ENCODE results near the gene DGKB.

DGKB gene

DNA sequence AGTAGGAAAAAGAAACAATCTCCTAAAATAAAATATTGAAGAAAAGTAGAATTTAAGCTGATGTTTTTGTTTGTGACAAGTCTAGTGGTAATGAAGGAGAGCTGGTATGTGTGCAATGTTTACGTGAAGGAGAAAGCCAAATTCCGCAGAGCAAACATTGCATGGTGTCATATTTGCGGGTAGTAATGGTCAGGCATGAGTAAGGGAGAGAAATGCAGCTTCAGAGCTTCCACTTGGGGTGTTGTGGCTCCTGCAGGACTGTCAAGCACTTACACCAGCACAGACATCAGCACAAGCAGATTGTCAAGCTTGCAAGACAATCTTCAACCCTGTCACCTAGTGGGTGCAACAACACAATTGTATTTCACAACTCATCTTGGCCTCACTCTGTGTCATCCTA, 776.6 kb downstream of the DGKB start:
- DNase-seq (ENCODE audit: low read depth in 3 of 3), result no peak

DNA sequence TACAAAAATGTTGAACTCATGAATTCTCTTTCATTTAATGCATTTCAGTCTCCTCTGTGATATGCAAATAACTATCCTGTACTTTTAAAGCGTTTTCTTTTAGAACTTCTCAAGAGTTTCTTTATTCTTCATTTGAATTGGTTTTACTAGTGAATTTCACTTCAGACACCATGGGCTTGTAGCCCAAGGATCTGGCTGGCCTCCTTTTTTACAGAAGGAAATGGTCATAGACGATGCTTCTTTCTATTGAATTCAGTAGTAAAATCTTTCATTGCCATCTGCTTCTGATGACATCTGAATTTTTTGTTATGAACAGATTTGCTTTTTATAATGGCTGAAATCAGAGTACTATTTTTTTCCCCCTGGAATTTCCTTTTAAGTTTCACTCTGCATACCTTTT, 777.8 kb downstream of the DGKB start:
- no peak for DNase-seq (ENCODE audit: low read depth in 3 of 3)

DNA sequence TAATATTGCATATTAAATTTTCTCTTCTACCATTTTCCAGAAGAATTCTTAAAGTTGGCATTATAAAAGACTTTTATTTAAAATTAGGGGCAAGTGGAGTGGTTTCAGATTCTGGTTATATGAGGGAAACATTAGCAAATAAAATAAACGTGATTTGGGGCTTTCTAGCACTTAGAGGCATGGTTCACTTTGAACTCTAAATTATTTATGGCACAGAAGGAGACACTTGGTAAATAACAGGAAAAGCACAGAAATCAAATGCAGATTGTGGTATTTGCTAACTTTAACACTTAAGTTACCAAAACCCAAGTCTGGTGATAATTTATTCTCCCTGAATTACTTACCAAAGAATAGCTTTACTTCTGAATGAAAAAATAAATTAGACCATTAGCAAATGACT, 778.6 kb downstream of the DGKB start:
- no peak for DNase-seq (ENCODE audit: low read depth in 3 of 3)

DNA sequence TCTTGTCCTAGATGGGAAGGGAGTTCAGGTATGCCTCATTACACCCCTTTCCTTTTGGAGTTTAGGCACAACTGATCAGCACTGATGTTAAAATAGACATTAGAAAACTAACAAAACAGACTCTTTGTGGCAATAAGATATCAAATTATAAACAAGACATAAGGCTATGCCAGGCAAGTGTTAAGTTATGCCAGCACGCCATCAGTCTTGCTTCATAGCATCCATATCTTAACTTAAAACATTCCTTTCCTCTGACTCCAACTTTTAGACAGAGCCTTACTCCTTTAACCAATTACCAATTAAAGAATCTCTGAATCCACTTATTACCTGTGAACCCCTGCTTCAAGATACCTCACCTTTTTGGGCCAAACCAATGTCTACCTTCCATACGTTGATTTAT, 786.9 kb downstream of the DGKB start:
- no peak for DNase-seq (ENCODE audit: low read depth in 3 of 3)

DNA sequence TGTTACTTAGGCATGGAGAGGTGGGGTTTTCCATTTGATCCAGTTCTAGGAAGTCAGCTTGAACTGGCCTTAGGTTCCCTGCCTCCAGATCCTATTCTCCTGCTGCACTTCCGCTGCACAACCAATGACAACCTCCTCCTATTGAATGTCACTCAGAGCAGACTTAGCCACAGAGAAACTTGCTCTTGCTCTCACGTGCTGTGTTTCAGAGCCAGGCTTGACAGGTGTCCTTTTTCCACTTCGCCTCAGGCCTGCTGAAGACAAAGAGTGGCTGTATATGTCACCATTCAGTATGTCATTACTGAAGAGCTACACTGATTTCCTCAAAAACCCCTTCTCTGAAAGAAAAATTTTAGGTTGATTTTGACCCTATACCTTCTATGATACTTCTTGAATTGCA, 797.7 kb downstream of the DGKB start:
- DNase-seq (ENCODE audit: low read depth in 3 of 3), result no peak

DNA sequence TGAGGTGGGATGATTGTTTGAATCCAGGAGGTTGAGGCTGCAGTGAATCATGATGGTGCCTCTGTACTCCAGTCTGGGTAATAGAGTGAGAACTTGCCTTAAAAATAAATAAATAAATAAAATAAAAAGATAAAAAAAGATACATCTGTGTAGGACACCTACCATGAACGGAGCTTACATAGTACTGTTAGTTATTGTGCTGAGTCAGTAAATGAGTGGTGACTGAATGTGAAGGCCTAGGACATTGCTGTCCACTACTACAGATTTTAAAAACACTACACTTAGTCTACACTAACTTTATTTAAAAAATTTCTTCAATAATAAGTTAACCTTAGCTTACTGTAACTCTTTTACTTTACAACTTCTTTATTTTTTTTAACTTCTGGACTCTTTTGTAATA, 806.4 kb downstream of the DGKB start:
- no peak for DNase-seq (ENCODE audit: low read depth in 3 of 3)

DNA sequence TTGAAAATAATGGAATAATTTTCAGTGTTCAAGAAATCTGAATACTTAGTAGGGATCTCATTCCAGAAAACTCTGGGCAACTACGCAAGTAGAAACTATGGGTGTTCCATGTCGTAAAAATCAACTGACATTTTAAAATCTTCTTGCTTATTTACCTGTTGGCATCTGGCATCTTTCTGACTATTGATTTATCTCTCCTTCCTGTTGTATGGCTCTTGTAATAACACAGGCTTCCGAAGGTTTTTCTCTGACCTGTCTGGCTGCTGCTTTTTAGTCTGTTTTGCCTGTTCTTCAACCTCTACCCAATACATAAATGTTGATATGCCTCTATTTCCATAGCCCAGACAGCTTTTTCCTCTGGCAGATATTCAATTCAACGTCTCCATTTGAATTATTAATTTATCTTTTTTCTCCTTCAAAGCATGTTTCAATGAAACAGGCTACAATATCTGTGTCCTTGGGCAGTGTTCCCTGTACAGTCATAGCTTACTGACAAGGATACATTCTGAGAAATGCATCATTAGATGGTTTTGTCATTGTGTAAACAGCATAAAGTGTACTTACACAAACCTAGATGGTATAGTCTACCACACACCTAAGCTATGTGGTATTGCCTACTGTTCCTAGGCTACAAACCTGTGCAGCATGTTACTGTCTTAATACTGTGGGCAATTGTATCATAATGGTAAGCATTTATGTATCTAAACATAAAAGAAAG, 807.2 kb downstream of the DGKB start:
- DNase-seq (ENCODE audit: low read depth in 3 of 3), result no peak

All from stimulated activated CD4-positive, alpha-beta T cell treated with anti-CD3 and anti-CD28 coated beads, TNF-alpha, amount 100 ng/mL, for 48 hours (primary cell).